ENCODE results near the gene RNASE12. TPM values are rescaled to one million over a fixed set of nuclear protein-coding genes. Genes with fewer than 3 reads are reported as not detected.

The RNASE12 gene
- total and polyA plus RNA-seq, 9 of the 15 experiments (the other 6 are each of a cell fraction or from before 2014, with no cell fraction given): 0.24 TPM; not detected in 8

DNA sequence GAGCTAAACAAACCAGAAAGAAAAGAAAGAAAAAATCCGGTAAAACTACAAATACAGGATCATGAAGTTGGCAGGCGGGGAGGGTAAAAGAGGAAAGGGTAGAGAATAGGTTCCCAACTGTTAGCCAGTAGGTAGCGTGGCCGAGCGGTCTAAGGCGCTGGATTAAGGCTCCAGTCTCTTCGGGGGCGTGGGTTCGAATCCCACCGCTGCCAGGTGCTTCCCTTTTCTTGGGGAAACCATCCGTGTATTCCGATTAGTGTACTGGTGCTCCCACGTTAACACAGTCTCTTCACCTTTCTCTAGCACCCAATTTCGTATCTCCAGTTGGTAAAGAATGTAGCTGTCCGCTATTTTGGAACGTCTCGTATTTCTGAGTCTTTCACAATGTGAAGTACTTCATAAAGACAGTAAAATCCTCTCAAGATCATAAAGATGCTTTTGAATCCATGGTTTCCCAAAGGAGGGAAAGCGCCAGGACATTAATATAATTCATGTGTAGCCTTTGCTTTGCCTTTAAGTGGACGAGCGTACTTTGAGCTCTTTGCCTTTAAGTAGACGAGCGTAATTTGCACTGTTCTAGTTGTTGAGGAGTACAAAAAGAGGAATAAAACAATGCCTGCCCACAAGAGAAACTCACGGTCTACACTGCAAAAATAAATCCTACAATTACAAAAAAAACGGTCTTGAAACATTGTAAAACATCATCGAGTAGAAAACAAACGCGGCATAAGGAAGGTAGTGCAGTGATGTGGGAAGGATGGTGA is 19.0 kb upstream of the RNASE12 start (continued):
- TF ChIP-seq ZNF282 (CRISPR knock-in tag; IDR thresholded peaks at IDR 0.05) (no peak), DDX20 (tag; IDR thresholded peaks at IDR 0.05; ENCODE audit: low read depth) (no peak), NCOA2 (IDR thresholded peaks at IDR 0.05; ENCODE audit: partially characterized antibody in 2 of 2) (peak in 1 of 2 experiments; percentile 51), SAFB (IDR thresholded peaks at IDR 0.05; ENCODE audit: borderline replicate concordance, low read depth, low read length) (no peak), BRD9 (IDR thresholded peaks at IDR 0.05; ENCODE audit: low read depth, partially characterized antibody) (peak; percentile 96), ZNF384 (IDR thresholded peaks at IDR 0.05; ENCODE audit: low read depth, low read length) (no peak)
- TF ChIP-seq, protein P1, sequence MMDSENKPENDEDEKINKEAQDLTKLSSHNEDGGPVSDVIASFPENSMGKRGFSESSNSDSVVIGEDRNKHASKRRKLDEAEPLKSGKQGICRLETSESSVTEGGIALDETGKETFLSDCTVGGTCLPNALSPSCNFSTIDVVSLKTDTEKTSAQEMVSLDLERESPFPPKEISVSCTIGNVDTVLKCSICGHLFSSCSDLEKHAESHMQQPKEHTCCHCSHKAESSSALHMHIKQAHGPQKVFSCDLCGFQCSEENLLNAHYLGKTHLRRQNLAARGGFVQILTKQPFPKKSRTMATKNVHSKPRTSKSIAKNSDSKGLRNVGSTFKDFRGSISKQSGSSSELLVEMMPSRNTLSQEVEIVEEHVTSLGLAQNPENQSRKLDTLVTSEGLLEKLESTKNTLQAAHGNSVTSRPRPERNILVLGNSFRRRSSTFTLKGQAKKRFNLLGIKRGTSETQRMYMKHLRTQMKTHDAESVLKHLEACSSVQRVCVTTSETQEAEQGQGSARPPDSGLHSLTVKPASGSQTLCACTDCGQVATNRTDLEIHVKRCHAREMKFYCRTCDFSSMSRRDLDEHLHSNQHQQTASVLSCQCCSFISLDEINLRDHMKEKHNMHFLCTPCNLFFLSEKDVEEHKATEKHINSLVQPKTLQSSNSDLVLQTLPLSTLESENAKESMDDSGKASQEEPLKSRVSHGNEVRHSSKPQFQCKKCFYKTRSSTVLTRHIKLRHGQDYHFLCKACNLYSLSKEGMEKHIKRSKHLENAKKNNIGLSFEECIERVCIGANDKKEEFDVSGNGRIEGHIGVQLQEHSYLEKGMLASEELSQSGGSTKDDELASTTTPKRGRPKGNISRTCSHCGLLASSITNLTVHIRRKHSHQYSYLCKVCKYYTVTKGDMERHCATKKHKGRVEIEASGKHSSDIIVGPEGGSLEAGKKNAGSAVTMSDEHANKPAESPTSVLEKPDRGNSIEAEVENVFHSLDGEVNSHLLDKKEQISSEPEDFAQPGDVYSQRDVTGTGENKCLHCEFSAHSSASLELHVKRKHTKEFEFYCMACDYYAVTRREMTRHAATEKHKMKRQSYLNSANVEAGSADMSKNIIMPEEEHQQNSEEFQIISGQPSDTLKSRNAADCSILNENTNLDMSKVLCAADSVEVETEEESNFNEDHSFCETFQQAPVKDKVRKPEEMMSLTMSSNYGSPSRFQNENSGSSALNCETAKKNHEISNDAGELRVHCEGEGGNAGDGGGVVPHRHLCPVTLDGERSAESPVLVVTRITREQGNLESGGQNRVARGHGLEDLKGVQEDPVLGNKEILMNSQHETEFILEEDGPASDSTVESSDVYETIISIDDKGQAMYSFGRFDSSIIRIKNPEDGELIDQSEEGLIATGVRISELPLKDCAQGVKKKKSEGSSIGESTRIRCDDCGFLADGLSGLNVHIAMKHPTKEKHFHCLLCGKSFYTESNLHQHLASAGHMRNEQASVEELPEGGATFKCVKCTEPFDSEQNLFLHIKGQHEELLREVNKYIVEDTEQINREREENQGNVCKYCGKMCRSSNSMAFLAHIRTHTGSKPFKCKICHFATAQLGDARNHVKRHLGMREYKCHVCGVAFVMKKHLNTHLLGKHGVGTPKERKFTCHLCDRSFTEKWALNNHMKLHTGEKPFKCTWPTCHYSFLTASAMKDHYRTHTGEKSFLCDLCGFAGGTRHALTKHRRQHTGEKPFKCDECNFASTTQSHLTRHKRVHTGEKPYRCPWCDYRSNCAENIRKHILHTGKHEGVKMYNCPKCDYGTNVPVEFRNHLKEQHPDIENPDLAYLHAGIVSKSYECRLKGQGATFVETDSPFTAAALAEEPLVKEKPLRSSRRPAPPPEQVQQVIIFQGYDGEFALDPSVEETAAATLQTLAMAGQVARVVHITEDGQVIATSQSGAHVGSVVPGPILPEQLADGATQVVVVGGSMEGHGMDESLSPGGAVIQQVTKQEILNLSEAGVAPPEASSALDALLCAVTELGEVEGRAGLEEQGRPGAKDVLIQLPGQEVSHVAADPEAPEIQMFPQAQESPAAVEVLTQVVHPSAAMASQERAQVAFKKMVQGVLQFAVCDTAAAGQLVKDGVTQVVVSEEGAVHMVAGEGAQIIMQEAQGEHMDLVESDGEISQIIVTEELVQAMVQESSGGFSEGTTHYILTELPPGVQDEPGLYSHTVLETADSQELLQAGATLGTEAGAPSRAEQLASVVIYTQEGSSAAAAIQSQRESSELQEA (IDR thresholded peaks at IDR 0.05; ENCODE audit: low read depth): peak; percentile 75
- TF ChIP-seq, protein P2, sequence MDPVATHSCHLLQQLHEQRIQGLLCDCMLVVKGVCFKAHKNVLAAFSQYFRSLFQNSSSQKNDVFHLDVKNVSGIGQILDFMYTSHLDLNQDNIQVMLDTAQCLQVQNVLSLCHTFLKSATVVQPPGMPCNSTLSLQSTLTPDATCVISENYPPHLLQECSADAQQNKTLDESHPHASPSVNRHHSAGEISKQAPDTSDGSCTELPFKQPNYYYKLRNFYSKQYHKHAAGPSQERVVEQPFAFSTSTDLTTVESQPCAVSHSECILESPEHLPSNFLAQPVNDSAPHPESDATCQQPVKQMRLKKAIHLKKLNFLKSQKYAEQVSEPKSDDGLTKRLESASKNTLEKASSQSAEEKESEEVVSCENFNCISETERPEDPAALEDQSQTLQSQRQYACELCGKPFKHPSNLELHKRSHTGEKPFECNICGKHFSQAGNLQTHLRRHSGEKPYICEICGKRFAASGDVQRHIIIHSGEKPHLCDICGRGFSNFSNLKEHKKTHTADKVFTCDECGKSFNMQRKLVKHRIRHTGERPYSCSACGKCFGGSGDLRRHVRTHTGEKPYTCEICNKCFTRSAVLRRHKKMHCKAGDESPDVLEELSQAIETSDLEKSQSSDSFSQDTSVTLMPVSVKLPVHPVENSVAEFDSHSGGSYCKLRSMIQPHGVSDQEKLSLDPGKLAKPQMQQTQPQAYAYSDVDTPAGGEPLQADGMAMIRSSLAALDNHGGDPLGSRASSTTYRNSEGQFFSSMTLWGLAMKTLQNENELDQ (CRISPR knock-in tag; IDR thresholded peaks at IDR 0.05; ENCODE audit: borderline replicate concordance): 0 out of 2 replicates have a peak, but pooled peaks have one; percentile 33

Measured in K562 (cell line).